Mesothelial cell of epicardium (in vitro differentiated cells): Measurements from ENCODE around the gene TUSC2. TPM values are rescaled to one million over a fixed set of nuclear protein-coding genes. Genes with fewer than 3 reads are reported as not detected.

Experiments
- DNase-seq, 2 experiments: peaks; one replicate each; pipeline ENCODE4 v3.0.0; 2021; ENCODE audit warnings: low spot score in 2 of 2; ENCODE audit not compliant: unreplicated experiment in 2 of 2
- H3K27ac Mint-ChIP-seq: 2 replicates; pipeline ENCODE4 v1.8.0; 2021; ENCODE audit warnings: mixed read lengths
- H3K27me3 Mint-ChIP-seq: 2 replicates; pipeline ENCODE4 v1.8.0; 2021; ENCODE audit warnings: low read depth, mixed read lengths
- H3K36me3 Mint-ChIP-seq: 2 replicates; pipeline ENCODE4 v1.8.0; 2021; ENCODE audit warnings: mixed read lengths
- H3K4me1 Mint-ChIP-seq: 2 replicates; pipeline ENCODE4 v1.8.0; 2021; ENCODE audit warnings: mixed read lengths
- H3K4me3 Mint-ChIP-seq: 2 replicates; pipeline ENCODE4 v1.8.0; 2021; ENCODE audit warnings: mild to moderate bottlenecking, moderate library complexity, mixed read lengths
- H3K9me3 Mint-ChIP-seq: 2 replicates; pipeline ENCODE4 v1.8.0; 2021; ENCODE audit warnings: mixed read lengths
- CTCF ChIP-seq: fragments of 200-600 bp; sonication (generic); IDR thresholded peaks from one replicate; pipeline ENCODE4 v1.5.0; 2021; ENCODE audit warnings: antibody characterized with exemption; ENCODE audit not compliant: unreplicated experiment
- total RNA-seq: library from RNA; stranded (reverse); gene quantifications from 3 replicates; pipeline ENCODE4 v1.2.1, GENCODE V29; 2021

TUSC2 gene
- total RNA-seq, 1 donor from 2014 or later = 19.8 TPM

- peaks cover 1% of the 10 kb centered on the region for H3K36me3 Mint-ChIP-seq
- no peaks in the 10 kb centered on the region for H3K27me3 Mint-ChIP-seq
- peaks cover 24% of the 10 kb centered on the region for H3K4me1 Mint-ChIP-seq
- H3K9me3 Mint-ChIP-seq = no peaks in the 10 kb centered on the region
- DNase-seq = no peak
- TF ChIP-seq CTCF = no peak
- H3K27ac Mint-ChIP-seq = no peak overlapping the region
- H3K4me3 Mint-ChIP-seq = no peak overlapping the region
Observed at GRCh38 chr3:50294492-50295403, 33.3 kb downstream of the TUSC2 start.

GRCh38 chr3:50294089-50294488, 33.9 kb downstream of the TUSC2 start:
- DNase-seq = no peak
- Mint-ChIP-seq H3K4me1 (peaks cover 22% of the 10 kb centered on the region), H3K27ac (no peak overlapping the region), H3K4me3 (no peak overlapping the region), H3K27me3 (no peaks in the 10 kb centered on the region), H3K9me3 (no peaks in the 10 kb centered on the region), H3K36me3 (peaks cover 1% of the 10 kb centered on the region)
- TF ChIP-seq CTCF = no peak

GRCh38 chr3:50293079-50293801, 34.8 kb downstream of the TUSC2 start:
- H3K36me3 Mint-ChIP-seq = peaks cover 1% of the 10 kb centered on the region
- DNase-seq = no peak
- peak overlapping the region; percentile 68 for H3K4me3 Mint-ChIP-seq
- H3K27ac Mint-ChIP-seq = peak overlapping the region; percentile 94
- peaks cover 17% of the 10 kb centered on the region for H3K4me1 Mint-ChIP-seq
- no peak for TF ChIP-seq CTCF
- H3K9me3 Mint-ChIP-seq = no peaks in the 10 kb centered on the region
- no peaks in the 10 kb centered on the region for H3K27me3 Mint-ChIP-seq

- Mint-ChIP-seq H3K36me3 (peaks cover 1% of the 10 kb centered on the region), H3K4me3 (peak within 1 kb of the TSS; percentile 68), H3K4me1 (peaks cover 13% of the 10 kb centered on the region), H3K9me3 (no peaks in the 10 kb centered on the region), H3K27ac (peak within 1 kb of the TSS; percentile 94), H3K27me3 (no peaks in the 10 kb centered on the region)
- DNase-seq = peak; percentile 86 to 91
- TF ChIP-seq CTCF = no peak
Observed at GRCh38 chr3:50292159-50293078, 35.6 kb downstream of the TUSC2 start, which contains the start of gene IFRD2. IFRD2 (minus strand) TSS chr3:50292429; CDS start chr3:50292274, 155 bp downstream.

- Mint-ChIP-seq H3K4me1 (peaks cover 13% of the 10 kb centered on the region), H3K36me3 (peaks cover 1% of the 10 kb centered on the region), H3K4me3 (peak overlapping the region; percentile 36), H3K27ac (no peak overlapping the region), H3K27me3 (no peaks in the 10 kb centered on the region), H3K9me3 (no peaks in the 10 kb centered on the region)
- no peak for DNase-seq
- TF ChIP-seq CTCF = no peak
Observed at GRCh38 chr3:50290161-50290641, 37.8 kb downstream of the TUSC2 start.
